Keratinocyte (primary cell): ENCODE results near the gene ESRP2.

ENCODE experiments used
- EZH2 ChIP-seq: IDR thresholded peaks from one replicate; pipeline ENCODE4 v1.6.1; 2012; ENCODE audit warnings: inconsistent platforms, mild to moderate bottlenecking, low read length, moderate library complexity
- TF ChIP-seq, protein P1 (sequence below), 3 experiments: IDR thresholded peaks in 1 of 3; conservative IDR thresholded peaks in 1 of 3; optimal IDR thresholded peaks in 1 of 3; 2 replicates in 2 of 3; 3 replicates in 1 of 3; pipeline versions ENCODE3 to v1.5.1; 2011; ENCODE audit warnings: low read length in 3 of 3, mild to moderate bottlenecking in 3 of 3, moderate library complexity in 2 of 3, control low read depth in 1 of 3, inconsistent platforms in 1 of 3; ENCODE audit not compliant: insufficient read depth in 2 of 3; ENCODE audit errors: extremely low read depth in 1 of 3

- TF ChIP-seq, protein P1, sequence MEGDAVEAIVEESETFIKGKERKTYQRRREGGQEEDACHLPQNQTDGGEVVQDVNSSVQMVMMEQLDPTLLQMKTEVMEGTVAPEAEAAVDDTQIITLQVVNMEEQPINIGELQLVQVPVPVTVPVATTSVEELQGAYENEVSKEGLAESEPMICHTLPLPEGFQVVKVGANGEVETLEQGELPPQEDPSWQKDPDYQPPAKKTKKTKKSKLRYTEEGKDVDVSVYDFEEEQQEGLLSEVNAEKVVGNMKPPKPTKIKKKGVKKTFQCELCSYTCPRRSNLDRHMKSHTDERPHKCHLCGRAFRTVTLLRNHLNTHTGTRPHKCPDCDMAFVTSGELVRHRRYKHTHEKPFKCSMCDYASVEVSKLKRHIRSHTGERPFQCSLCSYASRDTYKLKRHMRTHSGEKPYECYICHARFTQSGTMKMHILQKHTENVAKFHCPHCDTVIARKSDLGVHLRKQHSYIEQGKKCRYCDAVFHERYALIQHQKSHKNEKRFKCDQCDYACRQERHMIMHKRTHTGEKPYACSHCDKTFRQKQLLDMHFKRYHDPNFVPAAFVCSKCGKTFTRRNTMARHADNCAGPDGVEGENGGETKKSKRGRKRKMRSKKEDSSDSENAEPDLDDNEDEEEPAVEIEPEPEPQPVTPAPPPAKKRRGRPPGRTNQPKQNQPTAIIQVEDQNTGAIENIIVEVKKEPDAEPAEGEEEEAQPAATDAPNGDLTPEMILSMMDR (optimal IDR thresholded peaks at IDR 0.05 in 1 of 3, IDR thresholded peaks at IDR 0.05 in 1 of 3, conservative IDR thresholded peaks at IDR 0.05 in 1 of 3; ENCODE audit: extremely low read depth in 1 of 3, insufficient read depth in 2 of 3, low read length in 3 of 3): no peak
- TF ChIP-seq EZH2: no peak
Observed at GRCh38 chr16:68230176-68230571, 5.8 kb downstream of the ESRP2 start.
